WI38 (cell line): ENCODE data around the gene PYGM.

Source experiments
- H3K4me3 ChIP-seq: 2 replicates; pipeline ENCODE4 v1.5.1; 2011; ENCODE audit warnings: low read depth, mild to moderate bottlenecking, control low read depth, low read length
- CTCF ChIP-seq: IDR thresholded peaks from 2 replicates; pipeline ENCODE4 v1.5.1; 2012; ENCODE audit warnings: low read depth, mild to moderate bottlenecking, control low read depth, low read length

PYGM gene

GRCh38 chr11:64760759-64761420 is 1.1 kb upstream of the PYGM start:
- H3K4me3 ChIP-seq: no peak overlapping the region
- no peak for TF ChIP-seq CTCF

GRCh38 chr11:64759131-64759721 is 548 bp downstream of the PYGM start:
- H3K4me3 ChIP-seq: no peak overlapping the region
- no peak for TF ChIP-seq CTCF

- no peak overlapping the region for H3K4me3 ChIP-seq
- no peak for TF ChIP-seq CTCF
These were observed 1.3 kb downstream of the PYGM start for GRCh38 chr11:64758330-64759079.

DNA sequence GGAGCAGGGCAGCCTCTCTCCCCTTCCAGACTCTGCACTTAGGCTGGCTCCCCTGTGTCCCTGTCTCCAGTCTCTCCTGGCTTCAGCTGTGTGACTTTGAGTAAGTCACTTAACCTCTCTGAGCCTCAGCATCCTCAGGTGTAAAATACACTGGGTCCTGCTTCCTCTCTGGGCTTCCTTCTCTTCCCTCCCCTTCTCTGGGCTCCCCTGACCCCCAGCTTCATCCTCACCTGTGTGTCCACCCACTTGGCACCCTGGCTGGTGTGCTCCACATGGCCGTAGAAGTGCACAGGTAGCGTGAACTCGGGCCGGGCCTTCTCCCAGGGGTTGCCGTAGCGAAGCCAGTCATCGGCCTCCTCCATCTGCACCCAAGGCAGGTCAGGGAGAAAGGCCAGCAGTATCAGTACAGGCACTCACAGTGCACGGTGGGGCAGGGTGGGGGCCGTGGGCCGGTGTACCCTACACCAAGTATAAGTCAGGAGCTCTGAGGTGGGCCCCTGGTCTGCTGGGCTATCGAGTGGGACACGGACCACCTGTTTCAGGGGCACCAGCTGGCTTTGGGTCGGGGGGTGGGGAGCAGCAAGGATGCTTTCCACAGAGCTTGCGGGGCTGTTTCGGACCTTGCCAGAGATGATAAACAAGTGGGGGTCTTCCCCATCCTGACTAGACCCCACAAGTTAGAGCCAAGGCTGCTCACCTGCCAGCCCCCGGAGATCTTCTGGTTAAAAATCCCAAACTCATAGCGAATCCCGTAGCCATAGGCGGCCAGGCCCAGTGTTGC is 2.0 kb downstream of the PYGM start:
- no peak for TF ChIP-seq CTCF

DNA sequence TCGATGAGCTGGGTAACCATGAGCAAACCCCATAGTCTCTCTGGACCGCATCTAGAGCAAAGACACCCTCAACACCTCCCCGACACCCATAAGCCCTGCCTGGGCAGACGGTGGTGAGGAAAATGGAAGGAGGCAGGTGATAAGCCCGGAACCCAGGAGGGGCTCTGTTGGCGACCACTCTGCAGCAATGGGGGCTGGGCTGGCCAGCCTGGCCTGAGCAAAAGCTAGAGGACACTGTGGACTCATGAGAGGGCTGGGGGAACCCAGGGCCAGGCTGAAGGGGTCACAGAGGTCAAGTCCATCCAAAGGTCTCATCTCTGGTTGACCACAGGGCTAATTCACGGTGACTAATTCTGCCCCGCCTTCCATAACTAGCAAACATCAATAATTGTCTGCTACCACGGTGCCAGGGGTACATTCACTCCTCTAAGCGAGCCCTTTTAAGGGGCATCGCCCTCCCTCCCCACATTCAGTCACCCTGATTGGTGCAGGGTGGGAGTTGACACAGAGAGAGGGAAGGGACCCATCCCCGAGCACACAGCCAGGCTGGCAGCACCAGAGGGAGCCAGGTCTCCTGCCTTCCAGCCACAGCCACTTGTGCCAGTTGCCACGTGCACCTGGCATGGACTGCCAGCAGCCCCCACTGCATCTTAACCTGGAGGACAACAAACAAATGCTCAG is 4.0 kb downstream of the PYGM start:
- no peak overlapping the region for H3K4me3 ChIP-seq
- no peak for TF ChIP-seq CTCF

More for the DNA sequence above, 2.0 kb downstream of the PYGM start:
- H3K4me3 ChIP-seq: no peak overlapping the region

GRCh38 chr11:64754919-64755662 is 4.7 kb downstream of the PYGM start:
- no peak overlapping the region for H3K4me3 ChIP-seq
- TF ChIP-seq CTCF: no peak
